Activated CD8-positive, alpha-beta memory T cell treated with anti-CD3 and anti-CD28 coated beads, Interleukin-2, amount 50 U/mL, for 48 hours (primary cell): ENCODE results near the gene PIP5K1C.
A peak's percentile ranks its signal among the peaks of the same experiment; 100 is the strongest.

ENCODE experiments used
- DNase-seq: peaks from one replicate; pipeline ENCODE4 v3.0.0-alpha.2; 2020

The PIP5K1C gene

GRCh38 chr19:3694361-3695123 lies 5.7 kb downstream of the PIP5K1C start:
- no peak for DNase-seq

GRCh38 chr19:3693025-3693925 lies 7.0 kb downstream of the PIP5K1C start:
- DNase-seq, result no peak

GRCh38 chr19:3692141-3693024 lies 7.9 kb downstream of the PIP5K1C start:
- DNase-seq, result peak; percentile 83

GRCh38 chr19:3691726-3692125 lies 8.5 kb downstream of the PIP5K1C start:
- DNase-seq, result no peak

GRCh38 chr19:3691372-3691716 lies 8.9 kb downstream of the PIP5K1C start:
- DNase-seq, result no peak

GRCh38 chr19:3690551-3691371 lies 9.5 kb downstream of the PIP5K1C start:
- DNase-seq, result no peak

GRCh38 chr19:3687774-3688706 lies 12.2 kb downstream of the PIP5K1C start:
- no peak for DNase-seq

- DNase-seq, result no peak
Measured at GRCh38 chr19:3687393-3687773, 12.9 kb downstream of the PIP5K1C start.

- no peak for DNase-seq
Measured at GRCh38 chr19:3684817-3685410, 15.4 kb downstream of the PIP5K1C start.

GRCh38 chr19:3684054-3684816 lies 16.0 kb downstream of the PIP5K1C start:
- no peak for DNase-seq

GRCh38 chr19:3683405-3684053 lies 16.7 kb downstream of the PIP5K1C start:
- DNase-seq, result no peak

GRCh38 chr19:3682741-3683404 lies 17.4 kb downstream of the PIP5K1C start:
- no peak for DNase-seq

- no peak for DNase-seq
Measured at GRCh38 chr19:3682286-3682685, 18.0 kb downstream of the PIP5K1C start.

- DNase-seq, result no peak
Measured at GRCh38 chr19:3680939-3681338, 19.3 kb downstream of the PIP5K1C start.

GRCh38 chr19:3679581-3679980 lies 20.7 kb downstream of the PIP5K1C start:
- no peak for DNase-seq

GRCh38 chr19:3679138-3679537 lies 21.1 kb downstream of the PIP5K1C start:
- no peak for DNase-seq

GRCh38 chr19:3678188-3678587 lies 22.1 kb downstream of the PIP5K1C start:
- DNase-seq, result no peak

GRCh38 chr19:3674784-3675543 lies 25.3 kb downstream of the PIP5K1C start:
- DNase-seq, result no peak
